ENCODE data around the gene AP4M1. TPM values are rescaled to one million over a fixed set of nuclear protein-coding genes. Genes with fewer than 3 reads are reported as not detected.
A peak's percentile ranks its signal among the peaks of the same experiment; 100 is the strongest.

AP4M1 gene
- total and polyA plus RNA-seq, 9 of the 15 experiments (the other 6 are each of a cell fraction or from before 2014, with no cell fraction given) = 1.3 to 30.9 (median 14.1) TPM

DNA sequence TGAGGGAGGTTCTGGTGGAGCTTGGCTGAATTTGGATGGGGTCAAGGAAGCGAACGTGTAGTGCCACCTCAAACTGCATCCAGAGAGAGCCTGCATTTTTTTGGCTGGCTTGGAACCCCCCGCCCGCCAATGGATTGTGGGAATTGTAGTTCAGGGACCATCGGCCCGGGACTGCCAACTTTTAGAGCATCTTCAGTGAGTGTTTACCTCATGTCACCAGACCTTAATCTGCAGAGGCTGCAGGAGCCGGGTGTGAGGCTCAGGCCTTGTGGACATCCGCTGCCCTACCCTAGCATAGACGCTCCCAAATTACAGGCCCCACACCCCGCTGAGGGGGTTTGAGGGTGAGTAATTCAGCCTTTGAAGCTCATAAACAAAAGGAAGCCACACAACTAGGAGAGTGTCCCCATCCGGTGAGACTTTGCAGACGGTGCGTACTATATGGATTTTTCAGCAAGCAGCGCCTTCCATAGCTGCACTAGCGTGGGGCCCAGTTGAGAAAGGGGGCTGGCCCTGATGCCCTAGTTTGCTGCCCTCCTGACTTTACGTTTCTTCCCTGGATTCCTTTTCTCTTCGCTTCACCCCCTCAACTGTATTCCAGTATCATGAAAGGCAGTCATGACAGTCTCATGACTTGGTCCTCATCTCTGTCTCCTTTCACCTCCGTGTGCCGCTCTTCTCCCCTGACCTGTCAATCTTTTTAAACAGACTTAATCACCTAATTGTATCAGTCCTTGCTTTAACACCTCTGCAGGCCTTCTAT is 18.7 kb downstream of the AP4M1 start (continued):
- no peak for TF ChIP-seq ZNF699 (CRISPR knock-in tag; IDR thresholded peaks at IDR 0.05; ENCODE audit: insufficient replicate concordance)
- 0 out of 2 replicates have a peak, but pooled peaks have one; percentile 4 for TF ChIP-seq SPI1 (IDR thresholded peaks at IDR 0.05; ENCODE audit: borderline replicate concordance, low read depth, low read length)
- no peak for TF ChIP-seq KLF1 (tag; IDR thresholded peaks at IDR 0.05)
- peak; percentile 47 to 52; a peak in 2 of 4 replicates for TF ChIP-seq SIX5 (IDR thresholded peaks at IDR 0.05; ENCODE audit: borderline replicate concordance in 1 of 2, insufficient read depth in 1 of 2, low read depth in 1 of 2, low read length in 2 of 2)
- TF ChIP-seq KDM4B (IDR thresholded peaks at IDR 0.05; ENCODE audit: borderline replicate concordance in 2 of 2, low read depth in 1 of 2) = peak in 1 of 2 experiments; percentile 30; a peak in 1 of 4 replicates
- TF ChIP-seq ZNF766 (CRISPR knock-in tag; conservative IDR thresholded peaks at IDR 0.05) = peak; percentile 8; the same call in 1 of the 2 replicates
- no peak for TF ChIP-seq ZBTB1 (CRISPR knock-in tag; IDR thresholded peaks at IDR 0.05; ENCODE audit: borderline replicate concordance, low read depth)
- TF ChIP-seq ZBTB17 (CRISPR knock-in tag; IDR thresholded peaks at IDR 0.05) = 0 out of 2 replicates have a peak, but pooled peaks have one; percentile 14
- 0 out of 2 replicates have a peak, but pooled peaks have one; percentile 57 for TF ChIP-seq ZBTB7A (IDR thresholded peaks at IDR 0.05; ENCODE audit: borderline replicate concordance, control insufficient read depth, low read depth, low read length)
- peak in 1 of 2 experiments; percentile 4; a peak in 1 of 3 replicates for TF ChIP-seq CBX3 (IDR thresholded peaks at IDR 0.05; ENCODE audit: borderline replicate concordance in 1 of 2, low read length in 2 of 2)
- peak; percentile 36; the same call in 1 of the 2 replicates for TF ChIP-seq KLF13 (tag; IDR thresholded peaks at IDR 0.05; ENCODE audit: borderline replicate concordance, low read depth)
- TF ChIP-seq TAL1 (IDR thresholded peaks at IDR 0.05) = 0 out of 2 replicates have a peak, but pooled peaks have one; percentile 2
- TF ChIP-seq SP2 (IDR thresholded peaks at IDR 0.05; ENCODE audit: extremely low read depth, low read depth, low read length, poor library complexity, severe bottlenecking) = no peak
- TF ChIP-seq, protein P1, sequence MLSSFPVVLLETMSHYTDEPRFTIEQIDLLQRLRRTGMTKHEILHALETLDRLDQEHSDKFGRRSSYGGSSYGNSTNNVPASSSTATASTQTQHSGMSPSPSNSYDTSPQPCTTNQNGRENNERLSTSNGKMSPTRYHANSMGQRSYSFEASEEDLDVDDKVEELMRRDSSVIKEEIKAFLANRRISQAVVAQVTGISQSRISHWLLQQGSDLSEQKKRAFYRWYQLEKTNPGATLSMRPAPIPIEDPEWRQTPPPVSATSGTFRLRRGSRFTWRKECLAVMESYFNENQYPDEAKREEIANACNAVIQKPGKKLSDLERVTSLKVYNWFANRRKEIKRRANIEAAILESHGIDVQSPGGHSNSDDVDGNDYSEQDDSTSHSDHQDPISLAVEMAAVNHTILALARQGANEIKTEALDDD (IDR thresholded peaks at IDR 0.05) = no peak
- no peak for TF ChIP-seq PHF21A (IDR thresholded peaks at IDR 0.05; ENCODE audit: borderline replicate concordance, low read depth)
- TF ChIP-seq, protein P2, sequence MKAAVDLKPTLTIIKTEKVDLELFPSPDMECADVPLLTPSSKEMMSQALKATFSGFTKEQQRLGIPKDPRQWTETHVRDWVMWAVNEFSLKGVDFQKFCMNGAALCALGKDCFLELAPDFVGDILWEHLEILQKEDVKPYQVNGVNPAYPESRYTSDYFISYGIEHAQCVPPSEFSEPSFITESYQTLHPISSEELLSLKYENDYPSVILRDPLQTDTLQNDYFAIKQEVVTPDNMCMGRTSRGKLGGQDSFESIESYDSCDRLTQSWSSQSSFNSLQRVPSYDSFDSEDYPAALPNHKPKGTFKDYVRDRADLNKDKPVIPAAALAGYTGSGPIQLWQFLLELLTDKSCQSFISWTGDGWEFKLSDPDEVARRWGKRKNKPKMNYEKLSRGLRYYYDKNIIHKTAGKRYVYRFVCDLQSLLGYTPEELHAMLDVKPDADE (conservative IDR thresholded peaks at IDR 0.05; ENCODE audit: control insufficient read depth, low read depth, low read length) = 0 out of 2 replicates have a peak, but pooled peaks have one; percentile 24
- no peak for TF ChIP-seq HMGN3 (IDR thresholded peaks at IDR 0.05; ENCODE audit: borderline replicate concordance, extremely low read depth, insufficient read length, low read depth, low read length)
- no peak for TF ChIP-seq HIVEP1 (CRISPR knock-in tag; IDR thresholded peaks at IDR 0.05)
- TF ChIP-seq FOXP1 (CRISPR knock-in tag; IDR thresholded peaks at IDR 0.05) = 0 out of 2 replicates have a peak, but pooled peaks have one; percentile 43
- TF ChIP-seq MYNN (IDR thresholded peaks at IDR 0.05) = peak; percentile 26; the same call in 1 of the 2 replicates
- TF ChIP-seq MYNN (CRISPR knock-in tag; IDR thresholded peaks at IDR 0.05) = no peak
- TF ChIP-seq CBFA2T2 (conservative IDR thresholded peaks at IDR 0.05) = no peak
- no peak for TF ChIP-seq ZNF57 (CRISPR knock-in tag; IDR thresholded peaks at IDR 0.05)
- TF ChIP-seq NFATC3 (IDR thresholded peaks at IDR 0.05) = no peak

All from K562 (cell line).